GM10266 (cell line): ENCODE measurements around the gene CARD19.
A peak's percentile ranks its signal among the peaks of the same experiment; 100 is the strongest.

Source experiments
- DNase-seq: peaks from one replicate; pipeline ENCODE4 v3.0.0; 2012; ENCODE audit errors: extremely low spot score
- CTCF ChIP-seq: IDR thresholded peaks from 2 replicates; pipeline ENCODE4 v1.5.1; 2012; ENCODE audit warnings: mild to moderate bottlenecking, low read depth; ENCODE audit not compliant: control insufficient read depth, insufficient read depth; ENCODE audit errors: missing control alignments

The CARD19 gene

DNA sequence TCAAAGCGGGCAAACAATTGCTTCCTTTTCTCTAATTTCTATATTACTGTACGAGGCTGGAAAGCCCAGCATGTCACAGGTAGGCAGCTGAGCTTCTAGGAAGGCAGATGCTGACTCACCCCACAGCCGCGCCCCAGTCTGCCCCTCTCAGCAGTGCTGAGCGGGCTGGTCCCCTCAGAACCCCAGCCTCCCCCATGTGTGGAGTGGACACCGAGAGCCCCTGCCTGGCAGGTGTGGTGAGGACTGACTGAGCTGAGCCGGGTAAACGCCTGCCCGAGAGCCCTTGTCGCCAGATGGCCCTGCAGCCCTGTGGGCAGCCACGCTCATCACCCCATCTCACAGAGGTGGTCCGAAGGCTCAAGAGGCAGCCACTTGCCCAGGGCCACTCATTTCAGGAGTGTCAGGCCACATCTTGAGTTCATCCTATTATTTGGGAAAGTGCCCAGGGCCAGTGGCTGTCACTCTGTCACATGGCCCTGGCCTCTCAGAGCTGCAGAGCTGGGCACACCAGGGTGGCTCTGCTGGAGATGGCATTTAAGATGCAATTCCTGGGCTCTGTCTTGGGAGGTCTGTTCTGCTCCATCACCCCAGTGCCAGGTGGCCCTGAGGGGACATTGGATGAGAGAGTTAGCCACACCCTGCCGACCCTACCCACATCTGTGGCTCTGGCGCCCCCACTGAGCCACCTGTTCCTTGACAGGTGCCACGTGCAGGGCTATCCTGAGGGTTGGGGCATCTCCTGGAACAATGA is 12.4 kb downstream of the CARD19 start:
- DNase-seq: no peak
- TF ChIP-seq CTCF: peak; percentile 13

DNA sequence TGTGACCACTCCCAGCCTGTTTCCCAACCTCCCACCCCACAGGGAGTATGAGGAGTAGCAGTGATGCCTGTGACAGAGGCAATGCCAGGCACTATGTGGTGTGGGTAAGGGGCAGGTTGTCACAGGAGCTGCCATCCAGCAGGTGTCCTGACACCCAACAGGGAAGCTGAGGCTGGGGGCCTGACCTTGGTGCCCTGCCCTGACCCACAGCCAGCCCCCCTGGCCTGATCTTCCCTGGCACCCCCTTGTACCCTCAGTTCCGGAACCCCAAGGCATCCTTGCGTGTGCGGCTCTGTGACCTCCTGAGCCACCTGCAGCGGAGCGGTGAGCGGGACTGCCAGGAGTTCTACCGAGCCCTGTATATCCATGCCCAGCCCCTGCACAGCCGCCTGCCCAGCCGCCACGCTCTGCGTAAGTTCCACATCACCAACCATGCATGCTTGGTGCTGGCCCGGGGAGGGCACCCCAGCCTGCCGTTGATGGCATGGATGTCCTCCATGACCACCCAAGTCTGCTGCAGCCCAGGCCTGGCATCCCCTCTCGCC is 14.4 kb downstream of the CARD19 start:
- no peak for DNase-seq
- no peak for TF ChIP-seq CTCF

- TF ChIP-seq CTCF: no peak
- no peak for DNase-seq
These were observed 15.0 kb downstream of the CARD19 start for GRCh38 chr9:93111001-93111370.

DNA sequence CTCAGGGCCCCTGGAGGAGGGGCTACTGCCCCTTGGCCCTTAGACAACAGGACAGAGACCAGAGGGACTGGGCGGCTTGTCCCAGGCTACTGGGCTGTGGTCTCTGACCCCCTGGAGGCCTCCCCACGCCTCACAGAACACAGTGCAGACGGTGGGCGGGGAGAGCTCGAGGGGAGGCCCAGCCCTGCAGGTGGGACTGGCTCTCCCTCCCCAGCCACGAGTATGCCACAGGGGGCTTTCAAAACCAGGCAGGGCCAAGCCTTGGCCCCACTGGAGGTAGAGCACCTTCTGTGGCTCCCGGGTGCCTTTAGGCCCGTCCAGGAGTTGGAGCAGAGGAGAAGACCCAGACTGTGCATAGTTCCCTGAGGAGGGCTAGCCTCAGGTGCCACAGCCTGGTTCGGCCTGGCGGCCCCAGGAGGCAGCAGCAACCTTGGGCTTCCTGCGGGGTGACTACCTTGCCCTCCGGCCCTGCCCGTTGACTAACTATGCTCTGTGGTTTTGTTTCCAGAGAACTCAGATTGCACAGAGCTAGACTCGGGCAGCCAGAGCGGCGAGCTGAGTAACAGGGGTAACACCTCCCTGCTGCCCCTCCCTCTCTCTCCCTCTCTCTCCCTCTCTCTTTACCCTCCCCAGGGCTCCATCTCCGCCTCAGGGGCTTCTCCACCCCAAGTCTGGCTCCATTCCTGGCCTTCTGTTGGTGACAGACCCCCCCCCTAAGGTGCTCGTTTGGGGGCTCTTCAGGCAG is 15.5 kb downstream of the CARD19 start:
- DNase-seq: no peak

DNA sequence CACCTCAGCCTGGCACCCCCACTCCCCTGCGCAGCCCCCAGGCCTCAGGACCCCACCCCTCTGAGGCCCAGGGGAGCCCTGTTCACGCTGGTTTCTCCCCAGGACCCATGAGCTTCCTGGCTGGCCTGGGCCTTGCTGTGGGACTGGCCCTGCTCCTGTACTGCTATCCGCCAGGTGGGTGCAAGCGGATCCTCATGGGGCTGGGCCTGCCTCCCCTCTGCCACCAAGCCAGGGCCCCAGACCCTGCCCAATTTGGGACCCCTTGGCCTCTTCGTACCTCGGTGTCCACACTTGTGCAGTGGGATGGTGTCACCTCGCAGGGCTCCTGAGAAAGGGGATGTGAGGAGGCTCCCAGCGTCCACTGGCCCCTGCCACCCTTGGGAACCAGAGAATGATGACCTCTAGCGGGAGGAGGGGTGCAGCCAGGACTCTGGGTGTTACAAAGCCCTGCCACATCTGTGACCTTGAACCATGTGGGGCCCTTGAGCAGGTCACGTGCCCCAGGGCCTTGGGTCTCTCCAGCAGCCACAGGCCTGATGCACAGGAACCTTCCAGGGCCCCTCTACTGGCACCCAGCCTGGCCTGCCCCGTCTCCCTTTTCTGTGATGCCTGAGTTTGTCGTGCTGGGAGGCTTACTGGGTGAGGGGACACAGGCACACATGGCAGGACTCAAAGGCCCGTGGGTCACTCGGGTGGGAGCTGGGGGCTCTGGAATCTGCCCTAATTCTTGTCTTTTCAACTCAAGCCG is 16.3 kb downstream of the CARD19 start:
- DNase-seq: no peak
- no peak for TF ChIP-seq CTCF

More for the DNA sequence above, 15.5 kb downstream of the CARD19 start:
- no peak for TF ChIP-seq CTCF

DNA sequence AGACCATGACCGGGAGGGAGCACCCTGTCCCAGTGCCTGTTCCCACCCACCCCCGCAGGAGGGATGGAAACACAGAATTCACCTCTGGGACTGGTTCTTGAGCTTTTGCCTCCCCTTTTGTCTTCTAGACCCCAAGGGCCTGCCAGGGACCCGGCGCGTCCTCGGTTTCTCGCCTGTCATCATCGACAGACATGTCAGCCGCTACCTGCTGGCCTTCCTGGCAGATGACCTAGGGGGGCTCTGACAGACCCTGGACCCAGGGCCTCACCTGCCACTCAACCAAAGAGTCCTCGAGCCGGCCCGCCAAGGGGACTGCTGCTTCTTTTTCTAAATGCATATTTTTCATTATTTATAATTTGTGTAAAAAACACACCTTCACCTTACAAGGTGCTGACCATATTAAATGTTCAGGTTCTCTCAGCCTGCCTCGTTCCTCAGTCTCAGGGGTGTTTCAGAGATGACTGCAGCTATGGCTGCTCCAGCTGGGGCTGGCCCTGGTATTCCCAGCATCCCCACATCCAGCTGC is 16.9 kb downstream of the CARD19 start:
- TF ChIP-seq CTCF: no peak
- no peak for DNase-seq
